ENCODE data around the gene VTI1A. TPM values are rescaled to one million over a fixed set of nuclear protein-coding genes. Genes with fewer than 3 reads are reported as not detected.

VTI1A gene
- total and polyA plus RNA-seq, 2 experiments from 2014 or later = 26.8 to 31.0 TPM

DNA sequence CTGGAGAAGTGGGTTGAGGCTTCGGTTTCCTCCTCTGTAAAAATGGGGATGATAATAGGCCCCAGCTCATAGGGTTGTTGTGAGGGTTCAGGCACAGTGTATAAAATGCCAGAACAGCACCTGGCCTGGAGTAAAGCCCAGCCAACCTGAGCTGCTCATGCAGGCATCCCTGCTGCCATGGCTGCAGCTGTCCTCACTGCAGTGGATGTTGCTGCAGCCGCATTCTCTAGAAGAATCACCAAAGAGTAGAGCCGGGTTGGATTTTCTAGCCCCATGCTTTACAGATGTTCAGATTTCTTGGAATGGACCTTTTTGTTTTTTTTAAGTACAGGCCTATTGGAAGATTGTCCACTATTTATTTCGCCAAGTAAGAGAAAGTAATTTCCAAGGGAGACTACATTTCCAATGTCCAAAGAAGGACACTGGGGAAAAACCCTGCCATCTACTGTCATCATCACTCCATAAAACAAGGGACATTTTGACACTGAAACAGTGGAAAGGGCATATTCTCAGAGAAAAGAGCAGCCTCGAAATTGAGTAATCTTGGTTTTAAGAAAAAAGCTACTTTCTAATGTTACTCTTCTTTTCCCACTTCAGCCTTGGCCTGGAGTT is 355.5 kb downstream of the VTI1A start (continued):
- TF ChIP-seq REST (IDR thresholded peaks at IDR 0.05; ENCODE audit: unreplicated experiment) = no peak
- TF ChIP-seq CTCF (conservative IDR thresholded peaks at IDR 0.05; ENCODE audit: low read depth in 2 of 2) = no peak
- TF ChIP-seq EZH2 (IDR thresholded peaks at IDR 0.05; ENCODE audit: low read depth, unreplicated experiment) = no peak
- no peak for TF ChIP-seq EZH2phosphoT487 (IDR thresholded peaks at IDR 0.05; ENCODE audit: unreplicated experiment)
- TF ChIP-seq CREB1 (CRISPR knock-in tag; IDR thresholded peaks at IDR 0.05; ENCODE audit: low read depth) = no peak
- TF ChIP-seq ZNF114 (CRISPR knock-in tag; IDR thresholded peaks at IDR 0.05) = no peak
- TF ChIP-seq, protein P1, sequence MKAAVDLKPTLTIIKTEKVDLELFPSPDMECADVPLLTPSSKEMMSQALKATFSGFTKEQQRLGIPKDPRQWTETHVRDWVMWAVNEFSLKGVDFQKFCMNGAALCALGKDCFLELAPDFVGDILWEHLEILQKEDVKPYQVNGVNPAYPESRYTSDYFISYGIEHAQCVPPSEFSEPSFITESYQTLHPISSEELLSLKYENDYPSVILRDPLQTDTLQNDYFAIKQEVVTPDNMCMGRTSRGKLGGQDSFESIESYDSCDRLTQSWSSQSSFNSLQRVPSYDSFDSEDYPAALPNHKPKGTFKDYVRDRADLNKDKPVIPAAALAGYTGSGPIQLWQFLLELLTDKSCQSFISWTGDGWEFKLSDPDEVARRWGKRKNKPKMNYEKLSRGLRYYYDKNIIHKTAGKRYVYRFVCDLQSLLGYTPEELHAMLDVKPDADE (IDR thresholded peaks at IDR 0.05) = no peak

- no peak overlapping the region for H3K27ac Mint-ChIP-seq
Observed at GRCh38 chr10:112803961-112804401, 357.0 kb downstream of the VTI1A start.

More at GRCh38 chr10:112803961-112804401, 357.0 kb downstream of the VTI1A start:
- H3K4me1 Mint-ChIP-seq = peaks cover 26% of the 10 kb centered on the region
- Histone ChIP-seq H3K4me1 (ENCODE audit: insufficient read depth) (peaks cover 19% of the 10 kb centered on the region), H3K4me3 (no peak overlapping the region), H3K79me2 (replicated peaks; ENCODE audit: insufficient read depth) (no peaks in the 10 kb centered on the region), H3K9me2 (ENCODE audit: insufficient read depth) (no peaks in the 10 kb centered on the region), H4K20me1 (replicated peaks; ENCODE audit: insufficient read depth) (no peaks in the 10 kb centered on the region), H3K4me2 (no peak overlapping the region), H2AFZ (no peak overlapping the region), H3F3A (replicated peaks; ENCODE audit: low read depth) (no peaks in the 10 kb centered on the region), H3K27ac (ENCODE audit: low read depth) (no peak overlapping the region), H3K36me3 (ENCODE audit: insufficient read depth) (no peaks in the 10 kb centered on the region), H3K27me3 (ENCODE audit: insufficient read depth) (no peaks in the 10 kb centered on the region)
- DNase-seq (ENCODE audit: low spot score) (peak; percentile 41), ATAC-seq (peak; percentile 61)
- no peak for TF ChIP-seq CREB1 (CRISPR knock-in tag; IDR thresholded peaks at IDR 0.05; ENCODE audit: low read depth)
- no peak overlapping the region for H3K4me3 Mint-ChIP-seq
- peaks cover 7% of the 10 kb centered on the region for H3K36me3 Mint-ChIP-seq (ENCODE audit: low read depth)
- no peaks in the 10 kb centered on the region for H3K9me3 Mint-ChIP-seq
- peaks cover 14% of the 10 kb centered on the region for H3K27me3 Mint-ChIP-seq (ENCODE audit: insufficient read depth, low read depth, poor library complexity)
